Measurements from ENCODE around the gene TAS2R3.

Gene TAS2R3

DNA sequence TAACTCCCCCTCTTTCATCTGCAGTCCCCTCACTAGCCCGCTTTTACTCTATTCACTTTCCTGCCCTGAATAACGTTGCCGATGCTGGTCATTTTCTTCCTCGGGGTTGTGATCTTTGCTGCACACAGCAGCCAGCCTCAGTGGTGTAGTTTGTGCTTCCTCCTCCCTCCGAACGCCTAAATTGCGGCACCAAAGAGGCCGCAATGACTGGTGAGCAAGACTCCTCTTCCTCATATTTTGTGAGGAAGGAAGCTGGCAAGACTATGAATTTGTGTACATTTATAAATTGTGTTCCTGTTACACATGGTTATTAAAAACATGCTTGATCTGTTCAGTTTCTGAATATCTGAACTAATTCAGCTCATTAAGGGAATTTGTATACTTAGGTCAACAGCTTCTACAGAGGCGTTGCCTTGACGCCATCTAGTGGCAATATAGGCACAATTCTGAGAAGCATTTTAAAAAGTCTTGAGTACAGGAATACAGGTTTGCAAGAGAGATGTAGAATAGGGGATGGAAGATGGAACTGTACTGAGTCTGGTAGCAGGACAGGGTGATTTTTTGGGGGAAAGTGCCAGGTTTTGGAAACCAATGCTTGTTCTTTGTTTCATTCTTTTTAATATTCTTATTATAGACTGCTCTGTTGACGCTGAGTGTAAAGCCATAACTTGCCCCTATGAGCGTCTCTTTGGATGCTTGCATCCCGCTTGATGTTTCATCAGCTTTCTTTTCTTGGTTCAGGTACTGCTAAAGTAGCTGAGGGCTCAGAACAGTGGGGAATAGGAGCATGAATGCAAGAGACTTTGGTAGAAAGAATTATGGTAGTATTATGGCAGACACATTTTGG lies 22.0 kb downstream of the TAS2R3 start:
- DNase-seq (ENCODE audit: low spot score) = peak; percentile 71
- in situ Hi-C loops (cut with MboI; ENCODE audit: low pct_unique_long_range_greater_than_20kb, low sequenced_read_pairs, unreplicated experiment) = no loop called here
- peak; percentile 85 for TF ChIP-seq CTCF (IDR thresholded peaks at IDR 0.05; ENCODE audit: extremely low read depth, insufficient read depth, missing control alignments)

GRCh38 chr7:141788296-141788695 lies 24.4 kb downstream of the TAS2R3 start:
- DNase-seq (ENCODE audit: low spot score) = no peak
- no peak for TF ChIP-seq CTCF (IDR thresholded peaks at IDR 0.05; ENCODE audit: extremely low read depth, insufficient read depth, missing control alignments)
- in situ Hi-C loops (cut with MboI; ENCODE audit: low pct_unique_long_range_greater_than_20kb, low sequenced_read_pairs, unreplicated experiment) = no loop called here

DNA sequence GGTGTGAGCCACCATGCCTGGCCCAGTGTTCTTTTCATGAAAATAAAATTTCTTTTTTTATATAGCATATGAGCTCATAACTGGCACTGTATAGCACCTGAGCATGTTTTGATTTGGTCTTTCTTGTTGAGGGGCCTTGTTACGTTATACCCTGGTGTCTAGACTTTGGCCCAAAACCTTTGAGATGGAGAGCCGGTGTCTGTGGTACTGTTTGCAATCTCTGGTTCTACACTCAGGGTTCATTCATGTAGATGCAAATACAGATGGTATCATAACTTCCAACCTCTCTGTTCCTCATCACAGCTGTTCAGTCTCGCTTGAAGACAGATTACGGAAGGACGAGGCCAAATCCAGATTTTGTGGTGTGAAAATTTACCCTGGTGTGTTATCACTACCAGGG lies 26.0 kb downstream of the TAS2R3 start, which contains the start of gene TAS2R5:
TSS of gene TAS2R5 (plus strand) at position 301 of the 400 bp plus-strand sequence. CDS start 145 bp downstream, outside the sequence.
- TF ChIP-seq CTCF (IDR thresholded peaks at IDR 0.05; ENCODE audit: extremely low read depth, insufficient read depth, missing control alignments) = no peak
- in situ Hi-C loops (cut with MboI; ENCODE audit: low pct_unique_long_range_greater_than_20kb, low sequenced_read_pairs, unreplicated experiment) = no loop called here
- no peak for DNase-seq (ENCODE audit: low spot score)

DNA sequence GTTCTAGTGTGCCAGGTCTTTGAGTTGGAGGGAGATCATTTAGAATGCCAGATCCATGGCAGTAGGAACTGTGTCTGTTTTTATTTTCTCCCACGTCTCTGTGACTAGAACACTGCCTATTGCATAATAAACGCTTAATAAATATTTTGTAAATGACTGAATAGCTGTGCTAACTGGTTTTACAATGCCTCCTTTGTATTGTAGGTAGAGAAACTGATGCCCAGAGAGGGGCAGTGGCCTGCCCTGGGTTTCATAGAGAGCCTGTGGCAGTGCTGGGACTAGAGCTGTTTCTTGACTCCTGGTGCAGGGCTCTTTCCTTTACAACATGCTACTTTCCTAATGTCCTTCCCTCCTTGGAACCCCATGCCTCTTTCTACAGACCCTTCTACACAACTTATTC lies 28.6 kb downstream of the TAS2R3 start:
- in situ Hi-C loops (cut with MboI; ENCODE audit: low pct_unique_long_range_greater_than_20kb, low sequenced_read_pairs, unreplicated experiment) = no loop called here

More for the DNA sequence above, 28.6 kb downstream of the TAS2R3 start:
- DNase-seq (ENCODE audit: low spot score) = no peak
- no peak for TF ChIP-seq CTCF (IDR thresholded peaks at IDR 0.05; ENCODE audit: extremely low read depth, insufficient read depth, missing control alignments)
